K562 (cell line): ENCODE results near the gene KRT16. TPM values are rescaled to one million over a fixed set of nuclear protein-coding genes. Genes with fewer than 3 reads are reported as not detected.

ENCODE experiments used
- CBFA2T3 ChIP-seq: fragments of 450-650 bp; IDR thresholded peaks from 2 replicates; pipeline ENCODE4 v1.6.1; 2017
- CREB1 ChIP-seq, 2 experiments: sonication (generic) in 1 of 2; formaldehyde crosslinking in 1 of 2; IDR thresholded peaks; 2 replicates each; pipeline versions ENCODE4 v1.6.1 to v1.8.0; 2012 to 2022; ENCODE audit warnings: inconsistent platforms in 1 of 2, mild to moderate bottlenecking in 1 of 2, missing genetic modification reagents in 1 of 2, moderate library complexity in 1 of 2
- CREB3 ChIP-seq: fragments of 450-650 bp; conservative IDR thresholded peaks from 2 replicates; pipeline ENCODE4 v1.6.1; 2016; ENCODE audit warnings: missing genetic modification characterization, low read depth, mild to moderate bottlenecking, missing compliant biosample characterization, moderate library complexity
- E2F4 ChIP-seq: sonication (generic); formaldehyde crosslinking; IDR thresholded peaks from 2 replicates; pipeline ENCODE4 v1.8.0; 2022; ENCODE audit warnings: mild to moderate bottlenecking, low read depth, missing genetic modification reagents
- EGR1 ChIP-seq: fragments of 450-650 bp; conservative IDR thresholded peaks from 2 replicates; pipeline ENCODE4 v1.6.1; 2017; ENCODE audit warnings: mild to moderate bottlenecking
- HMBOX1 ChIP-seq: sonication (generic); IDR thresholded peaks from 2 replicates; pipeline ENCODE4 v1.6.1; 2016
- JUND ChIP-seq, 2 experiments: IDR thresholded peaks; 2 replicates in 1 of 2; 3 replicates in 1 of 2; pipeline ENCODE4 v1.6.1; 2011; ENCODE audit warnings: borderline replicate concordance in 2 of 2, low read depth in 2 of 2, low read length in 2 of 2, improper control_type of control experiment in 1 of 2, missing biosample characterization in 1 of 2, missing genetic modification characterization in 1 of 2, missing genetic modification reagents in 1 of 2
- KDM5B ChIP-seq: fragments of 200-600 bp; sonication (generic); IDR thresholded peaks from 2 replicates; pipeline ENCODE4 v1.6.1; 2012; ENCODE audit warnings: low read depth, mild to moderate bottlenecking, moderate library complexity, low read length, control low read depth, inconsistent platforms; ENCODE audit not compliant: insufficient replicate concordance
- MAX ChIP-seq: sonication (generic); formaldehyde crosslinking; IDR thresholded peaks from 2 replicates; pipeline ENCODE4 v1.9.0; 2022; ENCODE audit warnings: mild to moderate bottlenecking, missing genetic modification reagents
- NR1H2 ChIP-seq: sonication (generic); formaldehyde crosslinking; IDR thresholded peaks from 2 replicates; pipeline ENCODE4 v1.4.0; 2020; ENCODE audit warnings: mild to moderate bottlenecking, missing genetic modification reagents
- PKNOX1 ChIP-seq: fragments of 450-650 bp; IDR thresholded peaks from 2 replicates; pipeline ENCODE4 v1.6.1; 2016
- SNAPC5 ChIP-seq: fragments of 250-450 bp; sonication (Bioruptor Pico); IDR thresholded peaks from 2 replicates; pipeline ENCODE4 v1.8.0; 2021; ENCODE audit warnings: moderate library complexity, mild to moderate bottlenecking, inconsistent platforms
- ZNF12 ChIP-seq: sonication (generic); formaldehyde crosslinking; IDR thresholded peaks from 2 replicates; pipeline ENCODE4 v1.4.0; 2020; ENCODE audit warnings: mild to moderate bottlenecking, missing genetic modification reagents
- ZNF24 ChIP-seq: fragments of 450-650 bp; IDR thresholded peaks from 2 replicates; pipeline ENCODE4 v1.6.1; 2016
- polyA plus RNA-seq, 8 experiments: library from polyadenylated mRNA; depleted of rRNA in 4 of 8; stranded (reverse) in 5 of 8; unstranded in 3 of 8; fragments of >200 nt; fragmentation: Nextera tagmentation in 2 of 8; fragmentation: Illumina TruSeq in 1 of 8; extraction: Ambion mirVana in 2 of 8; extraction: Trizol in 1 of 8; gene quantifications; 2 replicates each; pipeline versions ENCODE4 v1.2.1 to v1.2.3, GENCODE V29; 2011 to 2014; ENCODE audit warnings: inconsistent platforms in 1 of 8, missing spikeins in 1 of 8
- total RNA-seq, 7 experiments: library from RNA; depleted of rRNA in 6 of 7; stranded (reverse); fragments of >200 nt in 6 of 7; fragmentation: Illumina TruSeq in 2 of 7; extraction: Trizol in 2 of 7; gene quantifications; 2 replicates each; pipeline versions ENCODE4 v1.2.1 to v1.2.3, GENCODE V29; 2011 to 2021; ENCODE audit warnings: low replicate concordance in 1 of 7

Gene KRT16
- total and polyA plus RNA-seq, 9 of the 15 experiments (the other 6 are each of a cell fraction or from before 2014, with no cell fraction given) = 0.04 TPM; not detected in 8

- TF ChIP-seq EGR1 (no peak), PKNOX1 (no peak), KDM5B (no peak), E2F4 (CRISPR knock-in tag) (no peak), CREB3 (tag) (no peak), MAX (CRISPR knock-in tag) (no peak), HMBOX1 (no peak), NR1H2 (no peak), CREB1 (IDR thresholded peaks at IDR 0.05) (no peak), CREB1 (CRISPR knock-in tag; IDR thresholded peaks at IDR 0.05) (no peak), CBFA2T3 (no peak), ZNF24 (no peak; the same call in 1 of the 2 replicates), ZNF12 (CRISPR knock-in tag) (no peak), SNAPC5 (CRISPR knock-in tag) (no peak), JUND (IDR thresholded peaks at IDR 0.05; ENCODE audit: borderline replicate concordance, low read depth, low read length) (peak; percentile 54; the same call in 1 of the 2 replicates), JUND (tag; IDR thresholded peaks at IDR 0.05; ENCODE audit: borderline replicate concordance, low read depth, low read length) (peak; percentile 25; the same call in 1 of the 3 replicates)
These were observed 32.9 kb downstream of the KRT16 start (continued) for GRCh38 chr17:41579484-41580243.
